CD4-positive, alpha-beta T cell treated with Interleukin-15 for 1 hour (primary cell): Measurements from ENCODE around the gene POLRMT.
"Not testable (repeated sequence)": the region's sequence is repeated elsewhere in the genome, so short reads cannot be mapped to it uniquely, and the experiment has no call there.

ENCODE experiments used
- DNase-seq: peaks from one replicate; pipeline ENCODE4 v3.0.0-alpha.2; 2020

Gene POLRMT

DNA sequence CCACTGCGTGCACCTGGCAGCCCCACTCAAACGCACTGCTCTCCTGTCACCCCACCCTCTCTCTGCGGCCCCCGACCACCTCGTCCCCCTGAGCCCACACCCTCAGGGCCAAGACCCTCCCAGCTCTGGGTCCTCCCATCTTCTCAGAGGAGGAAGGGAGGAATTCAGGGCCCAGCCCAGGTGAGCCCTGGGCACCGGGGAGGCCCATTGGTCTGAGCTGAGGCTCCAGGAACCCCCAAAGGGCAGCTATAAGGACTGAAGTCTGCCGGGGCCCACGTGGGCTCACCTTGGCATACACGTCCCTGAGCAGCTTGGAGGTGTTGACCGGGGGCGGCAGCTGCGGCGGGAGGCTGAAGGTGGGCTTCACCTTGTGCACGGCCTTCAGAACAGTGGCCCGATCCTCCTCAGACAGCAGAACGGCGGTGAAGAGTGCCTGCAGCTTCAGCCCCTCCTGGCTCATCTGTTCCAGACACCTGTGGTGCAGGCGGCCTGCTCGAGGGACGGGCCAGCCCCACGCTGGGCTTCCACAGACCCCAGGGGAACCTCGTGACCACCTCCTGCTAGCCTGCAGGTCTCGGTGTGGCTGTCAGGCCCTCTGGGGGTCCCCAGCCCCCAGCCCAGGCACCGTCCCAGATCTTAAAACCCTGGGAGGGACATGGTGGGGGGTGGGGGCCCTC, 8.8 kb downstream of the POLRMT start:
- no peak for DNase-seq

GRCh38 chr19:623974-624373, 9.4 kb downstream of the POLRMT start:
- no peak for DNase-seq

- DNase-seq, result no peak
Observed at GRCh38 chr19:623175-623916, 10.0 kb downstream of the POLRMT start.

- DNase-seq, result no peak
Observed at GRCh38 chr19:622666-623065, 10.7 kb downstream of the POLRMT start.

DNA sequence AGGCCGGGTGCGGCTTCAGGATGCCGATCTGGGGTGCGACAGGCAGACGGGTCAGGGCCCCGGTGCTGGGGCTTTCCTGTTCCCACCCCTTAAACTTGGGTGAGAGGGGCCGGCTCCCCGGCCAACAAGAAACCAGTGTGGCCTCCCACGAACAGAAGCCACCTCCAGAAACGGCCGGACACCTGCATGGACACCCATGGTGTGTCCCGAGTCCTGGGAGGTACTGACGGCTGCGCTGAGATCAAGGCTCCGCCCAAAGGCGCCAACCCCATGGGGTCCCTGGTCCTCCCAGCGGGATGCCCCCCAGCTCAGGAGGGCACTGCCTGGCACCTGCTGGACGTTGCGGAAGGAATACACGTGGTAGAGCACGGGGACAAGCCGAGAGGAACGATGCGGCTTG, 11.5 kb downstream of the POLRMT start:
- DNase-seq, result no peak

DNA sequence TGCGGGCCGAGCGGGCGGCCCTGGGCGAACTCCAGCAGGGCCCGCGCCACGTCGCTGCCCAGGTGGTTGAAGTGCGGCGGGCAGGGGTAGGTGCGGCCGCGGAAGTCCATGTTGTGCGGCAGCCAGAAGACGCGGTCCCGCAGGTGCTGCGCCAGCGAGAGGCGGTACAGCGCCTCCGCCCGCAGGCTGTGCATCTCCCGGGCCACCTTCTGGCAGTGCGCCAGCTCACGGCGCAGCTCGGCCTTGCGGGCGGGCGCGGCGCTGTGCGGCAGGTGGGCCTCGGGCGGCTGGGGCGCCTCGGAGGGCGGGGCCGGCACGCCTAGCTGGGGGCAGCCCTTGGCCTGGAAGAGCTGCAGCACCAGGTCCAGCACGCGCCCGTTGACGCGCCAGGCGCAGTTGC, 12.1 kb downstream of the POLRMT start:
- DNase-seq, result not testable (repeated sequence)

DNA sequence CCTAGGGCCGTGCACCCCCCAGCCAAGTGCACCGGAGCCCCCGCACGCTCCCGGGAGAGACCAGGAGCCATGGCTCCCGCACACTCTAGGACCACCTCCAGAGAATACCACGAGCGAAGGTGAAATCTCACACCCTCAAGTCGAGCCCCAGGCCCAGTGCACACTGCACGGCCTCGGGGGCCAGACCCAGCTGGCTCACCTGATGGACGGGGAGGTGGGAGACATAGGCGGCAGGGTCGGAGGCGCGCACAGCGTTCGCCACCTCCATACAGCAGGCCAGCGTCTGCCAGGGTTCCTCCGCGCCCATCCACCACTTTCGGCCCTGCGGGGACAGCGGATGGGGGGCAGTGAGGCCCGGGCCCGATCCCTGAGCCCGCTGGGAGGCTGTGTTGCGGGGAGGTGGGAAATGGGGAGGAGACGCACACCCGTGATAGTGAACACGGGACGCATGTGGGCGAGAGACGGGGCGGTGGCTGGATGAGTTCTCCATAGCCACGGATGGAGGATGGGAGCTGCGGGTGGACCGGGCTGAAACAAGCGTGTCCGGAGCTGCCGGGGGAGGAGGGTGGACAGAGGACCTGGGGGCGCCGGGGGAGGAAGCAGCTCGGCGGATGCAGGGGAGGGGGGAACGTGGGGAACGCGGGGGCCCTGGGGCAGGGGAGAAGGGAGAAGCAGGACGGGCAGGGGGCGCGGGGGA, 13.0 kb downstream of the POLRMT start:
- no peak for DNase-seq

GRCh38 chr19:619286-620002, 13.9 kb downstream of the POLRMT start:
- DNase-seq, result no peak

- DNase-seq, result no peak
Observed at GRCh38 chr19:618674-619285, 14.6 kb downstream of the POLRMT start.

- DNase-seq, result no peak
Observed at GRCh38 chr19:618247-618619, 15.1 kb downstream of the POLRMT start.

DNA sequence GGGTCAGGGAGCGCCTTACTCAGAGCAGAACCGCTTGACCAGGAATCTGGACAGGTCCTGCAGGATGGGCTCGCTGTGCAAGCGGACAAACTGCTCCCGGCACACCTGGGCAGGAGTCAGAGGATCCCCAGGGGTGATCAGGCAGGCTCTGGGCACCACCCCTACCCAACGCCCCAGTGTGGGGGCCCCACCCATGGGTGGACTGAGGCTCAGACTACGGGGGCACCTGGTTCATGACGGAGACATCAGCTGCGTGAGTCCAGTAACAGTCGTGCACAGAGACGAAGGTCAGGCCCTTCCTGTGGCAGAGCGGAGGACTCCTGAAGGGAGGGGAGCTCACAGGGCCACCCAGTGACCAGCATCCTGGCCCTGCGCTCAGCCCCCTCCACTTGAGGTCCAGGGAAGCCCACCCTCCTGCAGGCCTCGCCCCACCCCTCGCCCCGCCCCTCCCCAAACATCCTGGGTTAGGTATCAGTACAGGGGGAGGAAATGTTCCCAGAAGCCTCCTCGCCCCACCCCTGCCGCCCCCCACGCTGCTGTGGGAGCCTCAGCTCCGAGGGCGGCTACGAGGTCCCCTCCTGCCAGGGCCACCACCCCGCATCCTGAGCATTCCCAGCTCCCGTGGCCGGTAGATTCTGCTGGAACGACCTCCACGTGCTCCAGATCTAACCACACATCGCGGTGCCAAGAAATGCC, 15.6 kb downstream of the POLRMT start:
- DNase-seq, result no peak

DNA sequence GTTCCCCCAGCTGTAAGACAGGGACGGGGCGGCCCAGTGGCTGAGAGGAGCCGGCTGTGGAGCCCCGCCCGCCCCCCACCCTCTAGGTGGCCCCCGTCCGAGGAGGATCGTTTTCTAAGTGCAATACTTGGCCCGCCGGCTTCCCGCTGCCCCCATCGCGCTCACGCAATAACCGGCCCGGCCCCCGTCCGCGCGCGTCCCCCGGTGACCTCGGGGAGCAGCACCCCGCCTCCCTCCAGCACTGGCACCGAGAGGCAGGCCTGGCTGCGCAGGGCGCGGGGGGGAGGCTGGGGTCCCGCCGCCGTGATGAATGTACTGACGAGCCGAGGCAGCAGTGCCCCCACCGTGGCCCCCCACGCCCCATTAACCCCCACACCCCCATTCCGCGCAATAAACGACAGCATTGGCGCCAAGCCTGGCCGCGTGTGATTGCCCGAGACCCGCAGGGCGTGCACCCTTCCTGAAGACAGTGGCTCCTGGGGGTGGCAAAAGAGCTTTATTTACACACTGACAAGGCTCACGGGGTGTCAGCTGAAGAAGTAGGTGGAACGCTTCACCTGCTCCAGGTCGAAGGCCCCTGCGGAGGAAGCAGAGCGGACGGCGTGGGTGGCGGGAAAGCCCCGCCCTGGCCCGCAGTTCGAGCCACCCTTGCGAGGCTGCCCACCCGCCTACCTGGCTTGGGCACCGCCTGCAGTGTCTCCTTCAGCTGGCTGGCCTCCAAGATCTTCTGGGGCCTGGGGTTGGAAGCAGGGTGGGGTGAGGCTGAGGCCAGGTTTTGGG, 16.4 kb downstream of the POLRMT start:
- DNase-seq, result no peak

DNA sequence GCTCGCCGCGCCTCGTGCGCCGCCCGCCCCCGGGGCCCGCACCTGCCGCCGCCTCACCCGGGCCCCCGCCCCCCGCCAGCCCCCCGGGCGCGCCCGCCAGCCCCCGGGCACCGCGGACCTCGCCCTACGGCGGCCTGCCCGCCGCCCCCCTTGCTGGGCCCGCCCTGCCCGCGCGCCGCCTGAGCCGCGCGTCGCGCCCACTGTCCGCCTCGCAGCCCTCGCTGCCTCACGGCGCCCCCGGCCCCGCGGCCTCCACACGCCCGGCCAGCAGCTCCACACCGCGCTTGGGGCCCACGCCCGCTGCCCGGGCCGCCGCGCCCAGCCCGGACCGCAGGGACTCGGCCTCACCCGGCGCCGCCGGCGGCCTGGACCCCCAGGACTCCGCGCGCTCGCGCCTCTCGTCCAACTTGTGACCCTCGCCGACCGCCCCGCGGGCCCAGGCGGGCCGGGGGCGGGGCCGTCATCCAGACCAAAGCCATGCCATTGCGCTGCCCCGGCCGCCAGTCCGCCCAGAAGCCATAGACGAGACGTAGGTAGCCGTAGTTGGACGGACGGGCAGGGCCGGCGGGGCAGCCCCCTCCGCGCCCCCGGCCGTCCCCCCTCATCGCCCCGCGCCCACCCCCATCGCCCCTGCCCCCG, 17.2 kb downstream of the POLRMT start:
- no peak for DNase-seq

DNA sequence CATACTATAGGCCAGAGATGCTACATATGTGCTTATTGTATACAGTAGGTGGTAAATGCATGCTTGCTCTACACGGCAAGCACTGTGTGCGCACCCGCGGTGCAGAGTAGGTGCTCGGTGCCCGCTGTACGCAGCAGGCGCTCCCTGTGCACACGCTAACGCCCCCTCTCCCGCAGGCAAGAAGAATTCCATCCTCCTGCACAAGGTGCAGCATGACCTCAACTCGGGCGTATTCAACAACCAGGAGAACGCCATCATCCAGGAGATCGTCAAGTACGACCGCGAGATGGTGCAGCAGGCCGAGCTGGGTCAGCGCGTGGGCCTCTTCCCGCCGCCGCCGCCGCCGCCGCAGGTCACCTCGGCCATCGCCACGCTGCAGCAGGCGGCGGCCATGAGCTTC, 17.7 kb downstream of the POLRMT start:
- DNase-seq, result no peak

DNA sequence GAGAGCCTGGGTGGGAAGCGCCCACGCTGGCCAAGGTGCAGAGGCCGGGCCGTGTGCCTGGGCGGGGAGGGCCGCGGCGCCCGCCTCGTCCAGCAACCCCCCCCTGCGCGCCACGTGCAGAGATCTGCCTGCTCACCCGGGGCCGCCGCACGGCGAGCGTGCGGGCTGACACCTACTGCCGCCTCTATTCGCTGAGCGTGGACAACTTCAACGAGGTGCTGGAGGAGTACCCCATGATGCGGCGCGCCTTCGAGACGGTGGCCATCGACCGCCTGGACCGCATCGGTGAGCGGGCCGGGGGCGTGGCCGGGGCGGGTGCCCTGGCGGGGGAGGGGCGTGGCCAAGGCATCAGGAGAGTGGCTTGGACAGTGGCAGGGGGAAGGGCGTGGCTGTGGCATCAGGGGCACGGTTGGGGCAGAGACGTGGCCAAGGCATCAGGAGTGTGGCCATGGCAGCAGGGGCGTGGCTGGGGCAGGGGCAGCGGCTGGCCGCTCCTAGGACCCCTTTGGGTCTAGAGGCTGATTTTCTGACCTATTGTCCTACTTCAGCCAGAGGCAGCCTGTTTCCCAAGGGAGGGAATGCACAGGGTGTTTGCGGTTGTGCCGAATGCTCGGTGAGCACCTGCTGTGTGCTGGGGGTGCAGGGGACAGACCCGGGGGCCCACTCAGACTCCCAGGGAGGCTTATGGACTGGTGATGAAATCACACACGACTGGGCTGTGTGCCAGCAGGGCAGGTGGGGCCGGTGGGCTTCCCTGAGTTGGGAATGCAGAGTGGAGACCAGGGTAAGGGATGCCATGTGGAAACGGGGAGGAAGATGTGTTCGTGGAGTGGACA, 19.4 kb downstream of the POLRMT start:
- DNase-seq, result no peak

GRCh38 chr19:612941-613340, 20.4 kb downstream of the POLRMT start:
- DNase-seq, result no peak

- DNase-seq, result no peak
Observed at GRCh38 chr19:611481-611868, 21.9 kb downstream of the POLRMT start.

DNA sequence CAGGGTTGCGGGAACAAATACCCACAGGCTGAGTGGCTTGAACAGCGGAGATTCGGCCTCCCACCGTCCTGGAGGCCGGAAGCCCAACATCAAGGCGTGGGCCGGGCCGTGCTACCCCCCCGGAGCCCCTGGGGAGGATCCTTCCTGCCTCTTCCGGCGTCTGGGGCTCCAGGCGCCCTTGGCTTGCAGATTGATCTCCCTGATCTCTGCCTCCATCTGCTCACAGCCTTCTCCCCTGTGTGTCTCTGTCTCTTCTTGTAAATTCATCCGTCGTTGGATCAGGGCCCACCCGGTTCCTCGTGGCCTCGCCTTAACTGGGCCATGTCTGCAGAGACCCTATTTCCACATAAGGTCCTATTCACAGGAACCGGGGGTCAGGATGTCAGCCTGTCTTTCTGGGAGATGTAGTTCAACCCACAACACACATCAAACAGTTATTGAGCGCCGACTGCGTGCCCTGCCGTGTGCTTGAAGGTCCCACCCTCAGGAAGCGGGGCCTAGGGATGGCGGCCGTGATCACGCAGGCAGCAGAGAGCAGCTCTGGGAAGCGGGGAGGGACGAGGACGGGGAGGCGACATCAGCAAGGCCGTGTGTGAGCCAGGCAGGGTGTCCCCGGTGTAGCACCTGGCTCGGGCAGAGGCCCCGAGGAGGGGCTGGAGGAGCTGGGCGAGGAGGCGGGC, 22.4 kb downstream of the POLRMT start:
- peak; percentile 40 for DNase-seq

- DNase-seq, result peak; percentile 38
Observed at GRCh38 chr19:610071-610800, 23.1 kb downstream of the POLRMT start.
